Esophagus muscularis mucosa (tissue), 4 donors: ENCODE results near the gene SYT9. TPM values are rescaled to one million over a fixed set of nuclear protein-coding genes. Genes with fewer than 3 reads are reported as not detected.

Experiments used
- DNase-seq: peaks from one replicate; pipeline ENCODE4 v3.0.0-alpha.2; 2017; ENCODE audit errors: extremely low spot score
- H3K27ac ChIP-seq, 4 donors: fragments of 200-600 bp; sonication (generic); replicated peaks in 1 of 4; 1 replicate in 3 of 4; 2 replicates in 1 of 4; pipeline ENCODE4 v1.5.1; 2016 to 2019; ENCODE audit warnings: mild to moderate bottlenecking in 1 of 4
- H3K27me3 ChIP-seq, 4 donors: fragments of 200-600 bp; sonication (generic); one replicate each; pipeline versions ENCODE4 v1.5.1 to v1.6.0; 2016 to 2019
- H3K36me3 ChIP-seq, 4 donors: fragments of 200-600 bp; sonication (generic); one replicate each; pipeline ENCODE4 v1.5.1; 2016 to 2019
- H3K4me1 ChIP-seq, 4 donors: fragments of 200-600 bp; sonication (generic); one replicate each; pipeline ENCODE4 v1.5.1; 2016 to 2019
- H3K4me3 ChIP-seq, 4 donors: fragments of 200-600 bp; sonication (generic); 1 replicate in 2 of 4; 2 replicates in 2 of 4; pipeline ENCODE4 v1.5.1; 2016 to 2019; ENCODE audit warnings: mild to moderate bottlenecking in 4 of 4, moderate library complexity in 1 of 4
- H3K9me3 ChIP-seq, 4 donors: fragments of 200-600 bp; sonication (generic); 1 replicate in 3 of 4; 2 replicates in 1 of 4; pipeline ENCODE4 v1.5.1; 2016 to 2019
- CTCF ChIP-seq, 3 experiments: fragments of 200-600 bp in 2 of 3; fragments of 450-650 bp in 1 of 3; sonication (generic) in 2 of 3; IDR thresholded peaks; one replicate each; pipeline ENCODE4 v1.5.1; 2017 to 2019; ENCODE audit warnings: antibody characterized with exemption in 3 of 3, mild to moderate bottlenecking in 2 of 3, moderate library complexity in 1 of 3
- EP300 ChIP-seq: sonication (generic); formaldehyde crosslinking; IDR thresholded peaks from one replicate; pipeline ENCODE4 v1.6.1; 2017; ENCODE audit warnings: antibody characterized with exemption
- POLR2A ChIP-seq: fragments of 450-650 bp; IDR thresholded peaks from one replicate; pipeline ENCODE4 v1.6.1; 2017; ENCODE audit warnings: antibody characterized with exemption, moderate library complexity, mild to moderate bottlenecking, low read depth
- POLR2AphosphoS5 ChIP-seq, 2 donors: sonication (generic); formaldehyde crosslinking; IDR thresholded peaks; one replicate each; pipeline ENCODE4 v1.6.1; 2017; ENCODE audit warnings: antibody characterized with exemption in 2 of 2
- WGBS: methylation state at CpG from one replicate; pipeline ENCODE4 v1.1.5; 2018; 5-methylcytosine and 5-hydroxymethylcytosine counted together
- intact Hi-C: fragments of 100-400 bp; cut with DNase I; formaldehyde crosslinking; loops from one replicate; pipeline ENCODE4 v1.15.1; 2023
- total RNA-seq, 4 donors: library from RNA; depleted of rRNA; stranded (reverse); fragments of >200 nt; gene quantifications; one replicate each; pipeline versions ENCODE4 v1.1.0 to v1.2.1, GENCODE V29; 2016

Gene SYT9
- total RNA-seq, 4 donors from 2014 or later: 0.13 to 0.33 (median 0.29) TPM; not detected in 1

GRCh38 chr11:7351228-7351627 lies 99.5 kb downstream of the SYT9 start:
- WGBS: 41% methylated on average over 1 of the region's 5 CpGs
- TF ChIP-seq CTCF (IDR thresholded peaks at IDR 0.05) (no peak), EP300 (no peak), POLR2A (no peak), POLR2AphosphoS5 (IDR thresholded peaks at IDR 0.05) (no peak)
- intact Hi-C loops: no loop called here

GRCh38 chr11:7353100-7353499 lies 101.4 kb downstream of the SYT9 start:
- Histone ChIP-seq H3K9me3 (no peaks in the 10 kb centered on the region), H3K36me3 (no peaks in the 10 kb centered on the region), H3K27ac (no peak overlapping the region), H3K27me3 (no peaks in the 10 kb centered on the region), H3K4me3 (no peak overlapping the region), H3K4me1 (peaks cover 0 to 8% (median 3%) of the 10 kb centered on the region in 4 donors)
- DNase-seq: no peak
- 69% methylated on average over 4 of the region's 4 CpGs for WGBS
- intact Hi-C loops: no loop called here
- TF ChIP-seq POLR2AphosphoS5 (IDR thresholded peaks at IDR 0.05) (no peak), CTCF (IDR thresholded peaks at IDR 0.05) (no peak), EP300 (no peak), POLR2A (no peak)

More at GRCh38 chr11:7351228-7351627, 99.5 kb downstream of the SYT9 start:
- Histone ChIP-seq H3K4me3 (no peak overlapping the region), H3K27ac (no peak overlapping the region), H3K9me3 (no peaks in the 10 kb centered on the region), H3K4me1 (peaks cover 0 to 8% (median 3%) of the 10 kb centered on the region in 4 donors), H3K36me3 (no peaks in the 10 kb centered on the region), H3K27me3 (no peaks in the 10 kb centered on the region)
- DNase-seq: no peak

GRCh38 chr11:7364660-7365059 lies 113.0 kb downstream of the SYT9 start:
- TF ChIP-seq POLR2AphosphoS5 (IDR thresholded peaks at IDR 0.05) (no peak), EP300 (no peak), CTCF (IDR thresholded peaks at IDR 0.05) (no peak), POLR2A (no peak)
- Histone ChIP-seq H3K4me1 (no peaks in the 10 kb centered on the region), H3K27ac (no peak overlapping the region), H3K36me3 (no peaks in the 10 kb centered on the region), H3K27me3 (no peaks in the 10 kb centered on the region), H3K9me3 (no peaks in the 10 kb centered on the region), H3K4me3 (no peak overlapping the region)
- no peak for DNase-seq
- 47% methylated on average over 1 of the region's 1 CpG for WGBS
- intact Hi-C loops: no loop called here

GRCh38 chr11:7367803-7368202 lies 116.1 kb downstream of the SYT9 start:
- no peak for DNase-seq
- Histone ChIP-seq H3K27me3 (no peaks in the 10 kb centered on the region), H3K4me1 (no peaks in the 10 kb centered on the region), H3K9me3 (peaks cover 0 to 9% (median 0%) of the 10 kb centered on the region in 4 donors), H3K27ac (no peak overlapping the region), H3K4me3 (no peak overlapping the region), H3K36me3 (no peaks in the 10 kb centered on the region)
- TF ChIP-seq CTCF (IDR thresholded peaks at IDR 0.05): no peak
- TF ChIP-seq POLR2AphosphoS5 (IDR thresholded peaks at IDR 0.05): no peak
- TF ChIP-seq POLR2A: no peak
- no peak for TF ChIP-seq EP300
- intact Hi-C loops: no loop called here

- Histone ChIP-seq H3K27me3 (no peaks in the 10 kb centered on the region), H3K4me1 (no peaks in the 10 kb centered on the region), H3K9me3 (peaks cover 0 to 9% (median 0%) of the 10 kb centered on the region in 4 donors), H3K4me3 (no peak overlapping the region), H3K36me3 (no peaks in the 10 kb centered on the region), H3K27ac (no peak overlapping the region)
- TF ChIP-seq EP300 (no peak), CTCF (IDR thresholded peaks at IDR 0.05) (no peak), POLR2A (no peak), POLR2AphosphoS5 (IDR thresholded peaks at IDR 0.05) (no peak)
- DNase-seq: no peak
- intact Hi-C loops: no loop called here
- WGBS: 93% methylated on average over 1 of the region's 1 CpG
Observed at GRCh38 chr11:7376386-7376785, 124.7 kb downstream of the SYT9 start.
